K562 (cell line): ENCODE data around the gene GUCA1A.

Source experiments
- CBFA2T2 ChIP-seq: fragments of 450-650 bp; conservative IDR thresholded peaks from 2 replicates; pipeline ENCODE4 v1.6.1; 2017; ENCODE audit warnings: mild to moderate bottlenecking
- CTCF ChIP-seq, 3 experiments: IDR thresholded peaks in 2 of 3; conservative IDR thresholded peaks in 1 of 3; 2 replicates each; pipeline ENCODE4 v1.5.1; 2011 to 2012; ENCODE audit warnings: low read length in 3 of 3, mild to moderate bottlenecking in 3 of 3, control low read depth in 2 of 3, improper control_type of control experiment in 1 of 3, inconsistent platforms in 1 of 3, low read depth in 1 of 3, mixed read lengths in 1 of 3, moderate library complexity in 1 of 3; ENCODE audit not compliant: insufficient read depth in 2 of 3
- DEAF1 ChIP-seq: fragments of 450-650 bp; formaldehyde crosslinking; IDR thresholded peaks from 2 replicates; pipeline ENCODE4 v1.4.0; 2020; ENCODE audit warnings: mild to moderate bottlenecking, moderate library complexity
- MYC ChIP-seq, 2 experiments: fragments of 250-450 bp in 1 of 2; sonication (Bioruptor Pico) in 1 of 2; IDR thresholded peaks; 2 replicates each; pipeline versions ENCODE4 v1.5.1 to v1.6.1; 2012 to 2021; ENCODE audit warnings: low read depth in 2 of 2, borderline replicate concordance in 1 of 2, improper control_type of control experiment in 1 of 2, low read length in 1 of 2, mild to moderate bottlenecking in 1 of 2, moderate library complexity in 1 of 2
- POLR2A ChIP-seq: fragments of 450-650 bp; conservative IDR thresholded peaks from 2 replicates; pipeline ENCODE4 v1.6.1; 2016
- POLR2AphosphoS5 ChIP-seq: IDR thresholded peaks from 2 replicates; pipeline ENCODE4 v1.6.1; 2011; ENCODE audit warnings: mild to moderate bottlenecking, low read depth, low read length, moderate library complexity; ENCODE audit not compliant: control insufficient read depth, insufficient read depth
- SMAD1 ChIP-seq: fragments of 150-350 bp; IDR thresholded peaks from 2 replicates; pipeline ENCODE4 v1.6.1; 2014; ENCODE audit warnings: low read length, low read depth; ENCODE audit not compliant: partially characterized antibody
- ZNF217 ChIP-seq: sonication (generic); formaldehyde crosslinking; IDR thresholded peaks from 2 replicates; pipeline ENCODE4 v1.8.0; 2022; ENCODE audit warnings: mild to moderate bottlenecking, missing genetic modification reagents
- TF ChIP-seq, protein P1 (sequence below): sonication (generic); formaldehyde crosslinking; IDR thresholded peaks from 2 replicates; pipeline ENCODE4 v1.8.1; 2022; ENCODE audit warnings: missing genetic modification reagents

- TF ChIP-seq MYC (IDR thresholded peaks at IDR 0.05; ENCODE audit: low read depth, low read length) (no peak), MYC (CRISPR knock-in tag; IDR thresholded peaks at IDR 0.05; ENCODE audit: borderline replicate concordance, low read depth) (no peak), CBFA2T2 (no peak), CTCF (IDR thresholded peaks at IDR 0.05 in 2 of 3, conservative IDR thresholded peaks at IDR 0.05 in 1 of 3; ENCODE audit: insufficient read depth in 2 of 3, low read depth in 1 of 3, low read length in 3 of 3) (no peak), SMAD1 (no peak), DEAF1 (no peak), POLR2AphosphoS5 (no peak), ZNF217 (CRISPR knock-in tag) (no peak), POLR2A (no peak)
- TF ChIP-seq, protein P1, sequence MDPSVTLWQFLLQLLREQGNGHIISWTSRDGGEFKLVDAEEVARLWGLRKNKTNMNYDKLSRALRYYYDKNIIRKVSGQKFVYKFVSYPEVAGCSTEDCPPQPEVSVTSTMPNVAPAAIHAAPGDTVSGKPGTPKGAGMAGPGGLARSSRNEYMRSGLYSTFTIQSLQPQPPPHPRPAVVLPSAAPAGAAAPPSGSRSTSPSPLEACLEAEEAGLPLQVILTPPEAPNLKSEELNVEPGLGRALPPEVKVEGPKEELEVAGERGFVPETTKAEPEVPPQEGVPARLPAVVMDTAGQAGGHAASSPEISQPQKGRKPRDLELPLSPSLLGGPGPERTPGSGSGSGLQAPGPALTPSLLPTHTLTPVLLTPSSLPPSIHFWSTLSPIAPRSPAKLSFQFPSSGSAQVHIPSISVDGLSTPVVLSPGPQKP (CRISPR knock-in tag), result no peak
Observed at GRCh38 chr6:42123379-42124103, 49.6 kb upstream of the GUCA1A start.
